IMR-90 (cell line): ENCODE measurements around the gene ZFPM1.

Experiments
- CEBPB ChIP-seq: IDR thresholded peaks from 2 replicates; pipeline ENCODE4 v1.6.1; 2012; ENCODE audit warnings: low read depth, low read length, improper control_type of control experiment
- CHD1 ChIP-seq: IDR thresholded peaks from 2 replicates; pipeline ENCODE4 v1.6.1; 2012; ENCODE audit warnings: low read depth, low read length, improper control_type of control experiment
- FOS ChIP-seq: fragments of 150-350 bp; IDR thresholded peaks from 2 replicates; pipeline ENCODE4 v1.6.1; 2016; ENCODE audit warnings: low read depth, low read length
- MAFK ChIP-seq: IDR thresholded peaks from 2 replicates; pipeline ENCODE4 v1.6.1; 2012; ENCODE audit warnings: low read depth, low read length, improper control_type of control experiment
- MXI1 ChIP-seq: IDR thresholded peaks from 2 replicates; pipeline ENCODE4 v1.6.1; 2012; ENCODE audit warnings: low read depth, mild to moderate bottlenecking, low read length, moderate library complexity, borderline replicate concordance
- POLR2A ChIP-seq: IDR thresholded peaks from 2 replicates; pipeline ENCODE4 v1.6.1; 2012; ENCODE audit warnings: mild to moderate bottlenecking, low read depth, low read length
- RAD21 ChIP-seq: IDR thresholded peaks from 2 replicates; pipeline ENCODE4 v1.6.1; 2012; ENCODE audit warnings: low read length, improper control_type of control experiment
- RCOR1 ChIP-seq: IDR thresholded peaks from 2 replicates; pipeline ENCODE4 v1.6.1; 2012; ENCODE audit warnings: mild to moderate bottlenecking, low read length, improper control_type of control experiment; ENCODE audit not compliant: insufficient replicate concordance
- RFX5 ChIP-seq: IDR thresholded peaks from 2 replicates; pipeline ENCODE4 v1.8.0; 2012; ENCODE audit warnings: low read depth, mild to moderate bottlenecking, low read length, moderate library complexity
- SMC3 ChIP-seq: fragments of 150-350 bp; IDR thresholded peaks from 2 replicates; pipeline ENCODE4 v1.6.1; 2016; ENCODE audit warnings: low read depth, mild to moderate bottlenecking, antibody characterized with exemption, low read length, moderate library complexity
- TF ChIP-seq, protein P1 (sequence below): conservative IDR thresholded peaks from 2 replicates; pipeline ENCODE4 v1.5.1; 2012; ENCODE audit warnings: mild to moderate bottlenecking, low read depth, low read length, improper control_type of control experiment
- TF ChIP-seq, protein P2 (sequence below): fragments of 150-350 bp; IDR thresholded peaks from 2 replicates; pipeline ENCODE4 v1.6.1; 2017; ENCODE audit warnings: mild to moderate bottlenecking, antibody characterized with exemption, low read length, low read depth

DNA sequence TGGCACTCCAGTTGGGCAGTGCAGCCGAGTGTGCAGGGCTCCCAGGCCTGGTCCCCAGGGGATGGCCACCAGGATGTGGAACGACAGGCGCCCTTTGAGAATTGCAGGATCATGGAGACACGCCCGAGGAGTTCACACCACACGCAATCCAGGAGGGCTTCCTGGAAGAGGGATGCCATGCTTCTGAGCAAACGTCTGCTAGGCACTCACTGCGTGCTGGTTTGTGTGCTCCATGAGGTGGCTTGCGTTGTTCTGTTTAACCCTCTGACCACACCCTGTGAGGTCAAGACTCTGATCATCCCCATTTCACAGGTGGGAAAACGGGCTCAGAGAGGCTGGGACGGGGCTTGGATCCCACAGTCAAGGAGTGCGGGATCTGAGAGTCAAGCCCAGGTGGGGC is 32.6 kb upstream of the ZFPM1 start:
- TF ChIP-seq POLR2A (no peak), CHD1 (no peak), MAFK (no peak), SMC3 (no peak), CEBPB (no peak), RAD21 (no peak), MXI1 (no peak), RFX5 (no peak), FOS (no peak), RCOR1 (no peak)
- TF ChIP-seq, protein P1, sequence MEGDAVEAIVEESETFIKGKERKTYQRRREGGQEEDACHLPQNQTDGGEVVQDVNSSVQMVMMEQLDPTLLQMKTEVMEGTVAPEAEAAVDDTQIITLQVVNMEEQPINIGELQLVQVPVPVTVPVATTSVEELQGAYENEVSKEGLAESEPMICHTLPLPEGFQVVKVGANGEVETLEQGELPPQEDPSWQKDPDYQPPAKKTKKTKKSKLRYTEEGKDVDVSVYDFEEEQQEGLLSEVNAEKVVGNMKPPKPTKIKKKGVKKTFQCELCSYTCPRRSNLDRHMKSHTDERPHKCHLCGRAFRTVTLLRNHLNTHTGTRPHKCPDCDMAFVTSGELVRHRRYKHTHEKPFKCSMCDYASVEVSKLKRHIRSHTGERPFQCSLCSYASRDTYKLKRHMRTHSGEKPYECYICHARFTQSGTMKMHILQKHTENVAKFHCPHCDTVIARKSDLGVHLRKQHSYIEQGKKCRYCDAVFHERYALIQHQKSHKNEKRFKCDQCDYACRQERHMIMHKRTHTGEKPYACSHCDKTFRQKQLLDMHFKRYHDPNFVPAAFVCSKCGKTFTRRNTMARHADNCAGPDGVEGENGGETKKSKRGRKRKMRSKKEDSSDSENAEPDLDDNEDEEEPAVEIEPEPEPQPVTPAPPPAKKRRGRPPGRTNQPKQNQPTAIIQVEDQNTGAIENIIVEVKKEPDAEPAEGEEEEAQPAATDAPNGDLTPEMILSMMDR = no peak
- TF ChIP-seq, protein P2, sequence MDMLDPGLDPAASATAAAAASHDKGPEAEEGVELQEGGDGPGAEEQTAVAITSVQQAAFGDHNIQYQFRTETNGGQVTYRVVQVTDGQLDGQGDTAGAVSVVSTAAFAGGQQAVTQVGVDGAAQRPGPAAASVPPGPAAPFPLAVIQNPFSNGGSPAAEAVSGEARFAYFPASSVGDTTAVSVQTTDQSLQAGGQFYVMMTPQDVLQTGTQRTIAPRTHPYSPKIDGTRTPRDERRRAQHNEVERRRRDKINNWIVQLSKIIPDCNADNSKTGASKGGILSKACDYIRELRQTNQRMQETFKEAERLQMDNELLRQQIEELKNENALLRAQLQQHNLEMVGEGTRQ = no peak
